HG03064 (cell line): ENCODE measurements around the gene HEBP2.

ENCODE experiments used
- ATAC-seq: cut with Tn5 transposase; IDR thresholded peaks from one replicate; pipeline ENCODE4 v1.9.1; 2021; ENCODE audit warnings: low read depth; ENCODE audit not compliant: unreplicated experiment

The HEBP2 gene

DNA sequence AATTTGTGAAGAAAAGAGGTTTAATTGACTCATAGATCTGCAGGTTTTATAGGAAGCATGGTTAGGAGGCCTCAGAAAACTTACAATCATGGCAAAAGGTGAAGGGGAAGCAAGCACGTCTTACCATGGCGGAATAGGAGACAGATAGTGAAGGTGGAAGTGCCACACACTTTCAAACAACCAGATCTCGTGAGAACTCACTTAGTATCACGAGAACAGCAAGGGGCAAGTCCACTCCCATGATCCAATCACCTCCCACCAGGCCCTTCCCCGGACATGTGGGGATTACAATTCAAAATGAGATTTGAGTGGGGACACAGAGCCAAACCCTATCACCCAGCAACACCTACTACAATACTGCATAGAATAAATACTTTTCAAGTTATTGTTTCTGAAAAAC, 7.3 kb upstream of the HEBP2 start:
- ATAC-seq = no peak

DNA sequence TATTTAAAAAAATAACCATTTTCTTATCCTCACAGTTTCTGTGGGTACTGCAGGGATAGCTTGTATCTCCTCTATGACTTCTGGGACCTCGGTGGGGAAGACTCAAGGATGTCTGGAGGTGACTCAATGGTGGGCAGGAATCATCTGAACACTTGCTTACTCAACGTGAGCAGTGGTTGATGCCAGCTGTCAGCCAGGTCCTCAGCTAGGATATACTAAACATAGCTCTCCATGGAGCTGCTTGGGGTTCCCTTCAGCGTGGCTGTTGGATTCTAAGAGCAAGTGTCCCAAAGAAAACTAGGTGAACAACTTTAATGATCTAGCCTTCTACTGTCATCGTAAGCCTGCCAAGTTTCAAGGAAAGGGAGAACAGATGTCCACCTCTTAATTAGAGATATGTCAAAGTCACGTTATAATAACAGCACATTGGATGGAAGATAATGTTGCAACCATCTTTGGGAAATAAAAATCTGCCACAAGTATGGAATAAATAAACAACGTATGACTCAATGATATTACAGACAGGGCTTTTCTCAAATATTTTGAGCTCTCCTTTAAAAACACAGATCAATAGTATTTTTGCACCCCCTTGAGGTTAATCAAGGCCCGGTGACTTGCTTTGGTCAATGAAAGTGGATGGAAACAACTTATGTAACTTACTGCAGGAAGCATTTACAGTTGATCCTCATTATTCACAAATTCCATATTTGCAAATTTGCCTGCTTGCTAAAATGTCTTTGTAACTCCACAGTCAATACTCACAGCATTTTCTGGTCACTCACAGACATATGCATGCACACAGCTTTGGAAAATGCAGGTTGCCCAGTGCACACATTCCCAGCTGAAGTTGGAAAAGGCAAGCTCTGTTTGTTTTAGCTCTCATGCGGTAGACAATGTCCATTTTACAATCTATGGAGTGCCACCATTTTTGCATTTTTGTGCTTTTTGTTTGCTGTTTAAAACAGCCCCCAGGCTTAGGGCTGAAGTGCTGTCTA, 6.6 kb upstream of the HEBP2 start:
- ATAC-seq = no peak

GRCh38 chr6:138400326-138400725, 3.7 kb upstream of the HEBP2 start:
- ATAC-seq = no peak

DNA sequence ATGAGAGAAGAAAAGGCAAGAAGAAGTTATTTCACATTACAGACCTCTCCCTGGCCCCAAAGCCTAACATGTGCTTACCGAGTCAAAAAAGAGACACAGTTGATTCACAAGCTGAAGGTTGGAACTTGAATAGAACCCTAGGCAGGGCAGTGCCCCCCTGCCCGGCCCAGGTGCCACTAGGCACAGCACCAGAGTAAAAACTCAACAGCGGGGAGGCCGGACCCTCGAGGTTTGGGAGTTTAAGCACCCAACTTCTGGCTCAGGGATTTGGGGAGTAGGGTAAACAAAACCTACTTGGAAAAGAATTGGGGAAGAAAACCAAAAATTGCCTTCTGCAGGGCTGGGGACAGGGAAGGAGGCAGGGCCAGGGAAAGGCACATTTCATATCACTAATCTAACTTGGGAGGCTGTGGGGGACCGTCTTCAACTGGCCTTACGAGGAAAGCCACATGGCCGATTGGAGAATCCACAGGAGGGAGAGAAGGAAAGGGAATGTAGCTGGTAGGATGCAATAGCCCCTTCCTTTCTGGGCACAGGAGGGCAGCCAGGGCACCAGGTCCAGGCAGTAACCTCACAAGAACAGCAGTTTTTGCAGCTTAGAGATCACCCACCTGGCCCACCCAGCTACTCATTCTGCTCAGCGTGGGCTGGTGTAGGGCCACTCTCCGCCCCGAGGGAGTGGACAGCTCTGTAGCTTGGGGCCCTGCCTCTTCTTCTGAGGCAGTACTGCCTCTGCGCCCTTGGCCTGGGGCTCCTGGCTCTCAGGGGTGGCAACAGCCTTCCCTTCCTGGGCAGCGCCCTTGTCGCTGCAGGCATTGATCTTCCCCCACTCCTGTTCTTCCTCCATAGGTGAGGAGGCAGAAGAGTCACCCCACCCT, 1.8 kb upstream of the HEBP2 start:
- no peak for ATAC-seq

- no peak for ATAC-seq
These were observed 1.2 kb upstream of the HEBP2 start for GRCh38 chr6:138402838-138403187.

DNA sequence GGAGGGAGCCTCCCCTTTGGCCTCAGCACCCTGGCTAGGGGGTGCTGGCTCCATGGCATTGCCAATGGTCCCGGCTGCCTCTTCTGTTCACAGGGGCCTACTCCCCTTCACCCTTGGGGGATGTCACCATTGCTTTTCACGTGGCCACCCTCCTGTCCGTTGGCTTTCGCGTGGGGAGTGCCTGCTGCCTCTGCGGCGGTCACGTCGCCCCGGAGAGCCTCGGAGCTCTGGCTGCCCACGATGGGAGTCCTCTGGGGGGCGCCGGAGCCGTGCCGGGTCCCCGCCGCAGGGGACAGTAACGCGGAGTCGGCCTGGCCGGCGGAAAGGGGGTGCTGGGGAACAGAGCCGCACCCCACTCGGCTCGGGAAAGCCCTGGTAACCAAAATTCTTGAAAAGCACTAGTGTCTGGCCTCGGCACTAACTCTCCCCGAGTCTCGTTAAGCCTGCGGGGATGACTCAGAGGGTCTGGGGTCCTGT, 661 bp upstream of the HEBP2 start:
- peak; percentile 17 for ATAC-seq

DNA sequence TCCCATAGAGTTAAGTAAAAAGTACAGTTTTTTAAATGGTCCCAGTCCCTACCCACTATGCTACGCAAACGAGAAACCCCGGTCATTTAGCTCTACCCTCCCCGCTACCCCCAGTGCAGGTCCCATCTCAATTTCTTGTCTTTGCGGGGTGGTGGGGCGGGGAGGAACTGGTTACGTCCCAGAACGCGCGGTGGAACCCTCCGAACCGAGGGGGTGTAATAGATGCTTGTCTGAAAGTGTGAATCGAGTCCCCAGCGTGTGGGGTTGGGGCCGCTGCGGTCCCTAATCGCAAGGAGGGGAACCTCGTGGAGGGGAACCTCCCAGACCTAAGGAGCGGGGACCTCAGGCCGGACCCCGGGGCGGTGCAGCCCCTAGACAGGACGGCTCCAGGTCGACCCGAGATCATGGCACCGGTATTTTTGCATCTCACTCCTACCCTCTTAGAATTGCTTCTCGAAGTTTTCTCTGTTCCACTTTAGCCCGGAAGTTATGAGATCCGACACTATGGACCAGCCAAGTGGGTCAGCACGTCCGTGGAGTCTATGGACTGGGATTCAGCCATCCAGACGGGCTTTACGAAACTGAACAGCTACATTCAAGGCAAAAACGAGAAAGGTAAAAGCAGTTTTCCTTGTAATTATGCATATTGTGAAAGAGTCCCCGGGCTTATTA, 779 bp downstream of the HEBP2 start:
- ATAC-seq = peak; percentile 2

DNA sequence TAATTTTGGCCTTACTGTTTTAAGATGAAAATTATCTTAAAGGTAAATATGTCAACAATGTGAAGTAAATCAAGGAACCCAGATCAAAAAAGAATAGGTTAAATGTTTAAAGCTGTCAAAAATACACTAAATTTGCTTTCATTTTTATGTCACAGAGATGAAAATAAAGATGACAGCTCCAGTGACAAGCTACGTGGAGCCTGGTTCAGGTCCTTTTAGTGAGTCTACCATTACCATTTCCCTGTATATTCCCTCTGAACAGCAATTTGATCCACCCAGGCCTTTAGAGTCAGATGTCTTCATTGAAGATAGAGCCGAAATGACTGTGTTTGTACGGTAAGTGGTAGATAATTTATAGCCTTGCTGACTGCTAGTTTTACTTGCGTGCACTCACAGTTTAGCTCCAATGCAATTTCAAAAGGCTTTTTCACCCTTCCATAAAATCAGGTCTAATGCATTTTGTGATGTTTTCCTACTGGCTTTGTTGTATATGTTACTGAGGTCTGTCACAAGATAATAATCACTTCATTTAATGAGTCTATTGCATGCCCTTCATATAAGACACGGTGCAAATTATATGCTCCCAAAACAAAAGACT, 1.9 kb downstream of the HEBP2 start:
- no peak for ATAC-seq

DNA sequence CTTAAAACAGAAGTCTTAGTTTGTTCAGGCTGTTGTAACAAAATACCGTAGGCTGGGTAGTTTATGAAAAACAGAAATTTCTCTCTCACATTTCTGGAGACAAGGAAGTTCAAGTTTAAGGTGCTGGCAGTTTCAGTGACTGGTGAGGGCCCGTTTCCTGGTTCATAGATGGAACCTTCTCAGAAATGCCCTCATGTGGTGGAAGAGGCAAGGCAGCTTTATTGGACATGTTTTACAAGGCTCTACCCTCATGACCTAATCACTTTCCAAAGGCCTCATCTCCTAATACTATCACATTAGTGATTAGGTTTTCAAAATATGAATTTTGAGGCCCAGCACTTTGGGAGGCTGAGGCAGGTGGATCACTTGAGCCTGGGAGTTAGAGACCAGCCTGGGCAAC, 2.4 kb downstream of the HEBP2 start:
- no peak for ATAC-seq

DNA sequence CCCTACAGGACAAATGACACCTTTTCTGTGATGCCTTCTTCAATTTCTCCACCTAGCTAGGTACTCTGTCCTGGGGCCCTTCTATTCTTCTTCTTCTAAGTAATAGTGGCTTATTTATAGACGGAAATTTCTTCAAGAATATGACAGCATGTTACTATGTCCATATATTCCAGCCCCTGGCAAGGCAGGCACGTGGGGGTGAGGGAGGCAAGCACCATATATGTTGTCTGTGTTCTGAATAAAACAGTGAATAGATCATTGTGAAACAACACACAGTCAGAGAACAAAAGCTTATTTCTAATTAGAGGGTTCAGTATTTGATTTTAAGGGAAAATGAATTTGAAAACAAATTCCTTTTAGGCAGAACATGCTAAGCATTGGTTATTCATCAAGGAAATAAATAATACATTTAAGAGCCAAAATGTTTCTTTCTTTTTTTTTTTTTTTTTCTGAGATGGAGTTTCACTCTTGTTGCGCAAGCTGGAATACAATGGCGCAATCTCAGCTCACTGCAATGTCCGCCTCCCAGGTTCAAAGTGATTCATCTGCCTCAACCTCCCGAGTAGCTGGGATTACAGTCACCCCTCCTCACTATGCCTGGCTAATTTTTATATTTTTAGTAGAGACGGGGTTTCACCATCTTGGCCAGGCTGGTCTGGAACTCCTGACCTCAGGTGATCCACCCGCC, 6.2 kb downstream of the HEBP2 start:
- no peak for ATAC-seq

GRCh38 chr6:138410972-138411880, 7.2 kb downstream of the HEBP2 start:
- ATAC-seq = no peak

DNA sequence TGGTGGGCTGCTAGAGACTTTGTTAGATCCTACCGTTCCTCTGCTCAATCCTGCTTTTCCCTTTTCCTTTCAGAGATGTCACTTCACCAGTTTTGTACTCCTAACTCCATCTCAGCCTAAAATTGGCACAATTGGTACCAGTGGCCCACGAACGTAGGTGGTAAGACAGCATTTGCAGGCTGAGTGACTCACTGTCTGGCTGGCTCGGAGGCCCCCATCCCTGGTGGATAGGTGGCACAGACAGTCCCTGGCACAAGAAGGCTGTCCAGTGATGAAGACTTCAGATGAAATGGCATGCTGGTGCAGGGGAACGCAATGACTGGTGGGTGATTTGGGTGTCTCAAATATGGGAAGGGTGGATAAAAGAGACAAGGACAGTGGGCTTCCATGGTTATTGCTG, 11.1 kb downstream of the HEBP2 start:
- ATAC-seq = no peak

DNA sequence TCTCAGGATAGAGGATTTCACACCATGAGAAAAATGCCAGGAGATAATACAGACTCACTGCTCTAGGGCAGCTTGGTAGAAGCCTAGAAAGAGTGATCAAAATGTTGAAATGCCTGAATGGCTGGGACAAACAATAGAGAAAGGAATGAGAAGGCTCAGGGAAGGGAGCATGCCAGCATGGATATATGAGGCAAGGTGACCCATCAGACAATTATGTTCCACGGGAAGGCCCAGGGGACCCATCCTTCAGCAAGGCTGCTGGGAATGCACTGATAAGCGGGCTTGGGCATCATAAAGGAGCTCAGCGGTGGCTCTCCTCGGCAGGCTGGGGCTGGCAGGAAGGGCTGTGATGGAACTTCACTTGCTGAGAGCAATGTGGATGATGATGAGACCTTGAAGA, 12.2 kb downstream of the HEBP2 start:
- ATAC-seq = no peak

GRCh38 chr6:138417493-138418117, 13.6 kb downstream of the HEBP2 start:
- no peak for ATAC-seq

GRCh38 chr6:138418118-138418742, 14.2 kb downstream of the HEBP2 start:
- no peak for ATAC-seq

GRCh38 chr6:138419766-138420165, 15.7 kb downstream of the HEBP2 start:
- ATAC-seq = no peak

GRCh38 chr6:138420356-138420755, 16.3 kb downstream of the HEBP2 start:
- ATAC-seq = no peak

DNA sequence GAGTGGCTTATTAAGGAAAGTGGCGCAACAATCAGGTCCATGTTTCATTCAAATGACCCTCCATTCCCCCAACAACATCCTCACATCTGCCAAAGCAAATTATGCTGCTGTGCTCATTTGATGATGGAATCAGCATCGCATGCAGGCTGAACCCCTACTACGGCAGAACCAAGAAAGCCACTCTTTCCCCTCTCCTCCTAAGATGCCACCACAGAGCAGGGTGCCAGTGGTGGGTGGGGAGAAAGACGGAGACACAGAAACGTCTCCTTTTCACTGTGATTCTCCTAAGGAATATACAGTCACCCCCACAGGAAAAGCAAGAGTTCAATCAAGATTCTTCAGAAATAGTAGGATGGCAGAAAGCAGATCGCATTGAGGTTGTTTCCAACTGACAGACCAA, 17.1 kb downstream of the HEBP2 start:
- no peak for ATAC-seq
